ENCODE measurements around the gene REPS1.

- no peak for TF ChIP-seq CTCF (IDR thresholded peaks at IDR 0.05)
- TF ChIP-seq POLR2A (IDR thresholded peaks at IDR 0.05), result no peak
Measured at GRCh38 chr6:138979813-138980668, 8.0 kb downstream of the REPS1 start.
